Ovary (tissue), 3 donors: ENCODE measurements around the gene C6orf132.

ENCODE experiments used
- CTCF ChIP-seq, 3 donors: fragments of 450-650 bp in 2 of 3; fragments of 200-600 bp in 1 of 3; IDR thresholded peaks; one replicate each; pipeline versions ENCODE4 v1.5.1 to v1.8.0; 2016 to 2022; ENCODE audit warnings: antibody characterized with exemption in 3 of 3, mild to moderate bottlenecking in 1 of 3
- POLR2A ChIP-seq: fragments of 450-650 bp; IDR thresholded peaks from one replicate; pipeline ENCODE4 v1.6.1; 2017; ENCODE audit warnings: antibody characterized with exemption, mild to moderate bottlenecking, moderate library complexity
- donor health status: DM: no; HTN: no; CAD: no.

DNA sequence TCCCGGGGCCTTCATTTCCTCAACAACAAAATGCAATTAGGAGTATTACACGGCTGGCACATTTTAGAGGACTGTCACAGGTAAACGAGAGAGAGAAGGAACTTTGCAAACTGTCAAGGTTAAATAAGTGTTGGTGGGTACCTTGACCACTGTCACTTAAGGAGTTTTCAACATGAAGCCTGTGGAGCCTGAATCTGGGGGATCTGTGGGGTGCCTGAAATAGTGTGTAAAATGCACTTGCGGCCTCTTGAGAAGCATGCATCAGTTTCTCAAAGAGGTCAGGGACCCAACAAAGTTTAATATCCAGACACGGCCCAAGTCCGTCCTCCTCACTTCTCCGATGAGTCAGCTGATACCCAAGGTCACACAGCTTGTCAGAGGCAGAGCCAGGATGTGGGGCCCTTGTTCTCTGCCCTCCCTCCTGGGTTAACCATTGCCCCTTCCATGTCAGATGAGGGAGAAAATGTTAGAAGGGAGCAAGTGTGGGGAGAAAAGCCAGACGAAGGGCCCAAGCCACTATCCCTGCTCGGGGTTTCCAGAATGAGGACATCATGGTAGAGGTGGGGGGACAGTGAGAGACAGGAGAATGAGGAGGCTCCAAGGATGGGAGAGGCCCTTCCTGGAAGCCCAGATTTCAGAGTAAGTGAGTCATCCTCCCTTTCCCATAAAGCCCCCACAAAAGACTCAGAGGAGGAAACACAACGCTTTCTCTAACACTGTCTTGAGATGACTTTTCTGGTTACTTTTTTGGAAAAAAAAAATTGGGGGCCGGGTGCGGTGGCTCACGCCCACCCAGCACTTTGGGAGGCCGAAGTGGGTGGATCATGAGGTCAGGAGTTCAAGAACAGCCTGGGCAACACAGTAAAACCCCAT is 42.2 kb downstream of the C6orf132 start:
- no peak for TF ChIP-seq POLR2A
- TF ChIP-seq CTCF (IDR thresholded peaks at IDR 0.05) = no peak
